Subcutaneous abdominal adipose tissue (tissue), 5 donors: ENCODE data around the gene KCNT2.
"Not testable (repeated sequence)": the region's sequence is repeated elsewhere in the genome, so short reads cannot be mapped to it uniquely, and the experiment has no call there.

ENCODE experiments used
- H3K27ac ChIP-seq: one replicate; pipeline ENCODE4 v1.7.0; 2013; ENCODE audit warnings: low read depth, mild to moderate bottlenecking, inconsistent platforms, low read length, moderate library complexity
- H3K27me3 ChIP-seq, 5 donors: one replicate each; pipeline ENCODE4 v1.7.0; 2013; ENCODE audit warnings: low read length in 5 of 5, inconsistent platforms in 1 of 5; ENCODE audit not compliant: control insufficient read depth in 5 of 5, insufficient read depth in 4 of 5
- H3K36me3 ChIP-seq, 5 donors: one replicate each; pipeline ENCODE4 v1.7.0; 2013; ENCODE audit warnings: low read length in 5 of 5; ENCODE audit not compliant: control insufficient read depth in 5 of 5, insufficient read depth in 5 of 5
- H3K4me1 ChIP-seq, 5 donors: one replicate each; pipeline ENCODE4 v1.7.0; 2013; ENCODE audit warnings: low read length in 5 of 5, mild to moderate bottlenecking in 3 of 5, moderate library complexity in 1 of 5; ENCODE audit not compliant: control insufficient read depth in 5 of 5, insufficient read depth in 5 of 5
- H3K4me3 ChIP-seq, 5 donors: one replicate each; pipeline ENCODE4 v1.7.0; 2013; ENCODE audit warnings: low read length in 5 of 5, low read depth in 1 of 5
- H3K9ac ChIP-seq, 5 donors: one replicate each; pipeline ENCODE4 v1.7.0; 2013; ENCODE audit warnings: low read length in 5 of 5, mild to moderate bottlenecking in 4 of 5, moderate library complexity in 3 of 5
- H3K9me3 ChIP-seq, 5 donors: one replicate each; pipeline ENCODE4 v1.7.0; 2013; ENCODE audit warnings: low read length in 5 of 5; ENCODE audit not compliant: control insufficient read depth in 5 of 5
- donor health status: healthy.
- donor health status: healthy.
- donor health status: healthy.
- donor health status: healthy.
- donor health status: healthy.

The KCNT2 gene

DNA sequence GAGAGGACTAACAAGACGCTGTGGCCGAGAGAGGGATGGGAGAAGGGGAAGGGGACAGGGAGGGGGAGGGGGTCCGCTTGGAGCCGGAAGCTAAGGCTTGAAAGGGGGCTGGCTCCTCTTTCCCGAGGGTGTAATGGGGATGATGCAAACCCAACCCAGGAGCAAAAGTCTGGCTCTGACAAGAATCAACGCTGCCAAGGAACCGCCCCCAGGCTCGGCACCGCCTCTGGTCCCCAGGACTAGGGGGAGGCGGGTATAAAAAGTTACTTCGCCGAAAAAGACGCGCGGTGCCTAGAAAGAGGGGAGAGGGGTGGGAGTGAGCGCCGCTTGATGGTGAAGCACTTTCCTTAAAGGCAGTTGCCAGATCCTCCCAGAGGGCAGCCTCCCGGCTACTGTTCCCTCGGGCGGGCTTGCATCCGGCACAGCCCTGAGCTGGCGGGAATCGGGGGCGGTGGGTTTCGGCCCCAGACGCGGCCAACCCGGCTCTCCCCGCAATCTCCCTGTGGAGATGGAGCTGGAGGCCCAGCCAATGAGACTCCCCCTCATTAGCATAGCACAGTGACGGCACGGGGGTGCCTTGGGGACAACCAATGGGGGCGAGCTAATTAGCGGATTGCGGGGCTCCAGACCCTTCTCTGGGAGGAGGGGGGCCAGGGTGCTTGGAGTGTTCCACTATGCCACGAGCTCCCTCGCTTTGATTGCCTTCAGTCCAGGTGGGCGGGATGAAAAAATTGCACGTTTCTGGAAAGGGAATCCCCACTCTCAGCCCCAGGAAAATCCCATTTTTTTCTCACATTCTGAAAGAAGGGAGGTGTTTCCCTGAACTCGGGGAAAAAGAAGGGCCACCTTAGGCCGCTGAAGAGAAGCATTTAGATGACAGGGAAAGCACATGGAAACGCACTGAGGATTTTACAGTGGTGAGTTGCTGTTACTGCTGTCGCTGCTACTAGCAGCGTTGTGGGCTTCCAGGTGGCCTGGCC is at the start of gene KCNT2:
Gene KCNT2, minus strand, starts transcription at position 51 of the 980 bp plus-strand sequence. CDS start 131 bp downstream, outside the sequence.
- peaks cover 0 to 9% (median 0%) of the 10 kb centered on the region in 5 donors for H3K27me3 ChIP-seq
- peak within 1 kb of the TSS; percentile 69 for H3K27ac ChIP-seq
- H3K4me3 ChIP-seq: peak within 1 kb of the TSS; percentile 58 to 78 (median 65)
- peak within 1 kb of the TSS in 2 of 5 donors; percentile 12 to 64 for H3K9ac ChIP-seq
- H3K9me3 ChIP-seq: no peaks in the 10 kb centered on the region
- peaks cover 0 to 16% (median 13%) of the 10 kb centered on the region in 5 donors for H3K4me1 ChIP-seq
- no peaks in the 10 kb centered on the region for H3K36me3 ChIP-seq

DNA sequence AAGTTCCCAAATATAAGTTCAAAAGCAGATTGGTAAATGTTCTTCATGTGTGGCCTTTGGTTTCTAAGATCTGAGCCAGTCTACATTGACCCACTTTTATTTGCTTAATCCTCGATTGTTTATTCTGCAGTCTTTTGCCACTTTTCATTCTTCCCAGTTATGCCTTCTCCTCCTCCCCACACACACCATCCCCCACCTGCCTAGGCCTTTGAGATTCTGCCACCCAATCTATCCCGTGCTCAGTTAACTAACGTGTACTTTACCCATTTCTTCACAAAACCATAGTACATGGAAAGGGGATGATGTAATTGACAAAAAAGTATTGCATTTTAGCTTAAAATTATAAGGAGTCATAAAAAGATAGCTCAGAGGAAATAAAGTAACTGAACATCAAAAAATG is 47.3 kb upstream of the KCNT2 start:
- H3K27ac ChIP-seq: no peak overlapping the region
- no peaks in the 10 kb centered on the region for H3K36me3 ChIP-seq
- H3K4me3 ChIP-seq: peak overlapping the region in 1 of 5 donors; percentile 36
- H3K27me3 ChIP-seq: no peaks in the 10 kb centered on the region
- H3K9ac ChIP-seq: no peak overlapping the region
- H3K9me3 ChIP-seq: no peaks in the 10 kb centered on the region
- H3K4me1 ChIP-seq: peaks cover 0 to 8% (median 0%) of the 10 kb centered on the region in 5 donors

DNA sequence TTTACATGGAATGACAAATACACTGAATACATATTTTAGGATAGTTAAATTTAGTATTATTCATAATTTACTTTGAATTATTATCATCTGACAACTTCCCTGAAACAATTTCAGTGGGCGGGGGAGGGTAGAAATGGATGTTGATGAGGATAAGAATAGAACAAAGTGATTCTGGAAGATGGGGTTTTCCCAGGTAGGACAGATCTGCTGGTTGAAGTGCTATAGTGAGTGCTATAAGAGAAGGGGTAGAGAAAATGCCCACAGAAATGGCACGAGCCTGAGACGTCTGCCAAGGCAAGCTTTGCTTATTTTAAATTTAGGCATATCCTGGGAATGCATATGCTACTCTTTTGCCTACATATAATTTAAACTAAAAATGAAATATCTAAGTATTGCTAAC is 46.8 kb upstream of the KCNT2 start:
- H3K27ac ChIP-seq: no peak overlapping the region
- peak overlapping the region in 1 of 5 donors; percentile 36 for H3K4me3 ChIP-seq
- no peaks in the 10 kb centered on the region for H3K9me3 ChIP-seq
- no peaks in the 10 kb centered on the region for H3K36me3 ChIP-seq
- no peak overlapping the region for H3K9ac ChIP-seq
- H3K27me3 ChIP-seq: no peaks in the 10 kb centered on the region
- H3K4me1 ChIP-seq: peaks cover 0 to 8% (median 0%) of the 10 kb centered on the region in 5 donors

DNA sequence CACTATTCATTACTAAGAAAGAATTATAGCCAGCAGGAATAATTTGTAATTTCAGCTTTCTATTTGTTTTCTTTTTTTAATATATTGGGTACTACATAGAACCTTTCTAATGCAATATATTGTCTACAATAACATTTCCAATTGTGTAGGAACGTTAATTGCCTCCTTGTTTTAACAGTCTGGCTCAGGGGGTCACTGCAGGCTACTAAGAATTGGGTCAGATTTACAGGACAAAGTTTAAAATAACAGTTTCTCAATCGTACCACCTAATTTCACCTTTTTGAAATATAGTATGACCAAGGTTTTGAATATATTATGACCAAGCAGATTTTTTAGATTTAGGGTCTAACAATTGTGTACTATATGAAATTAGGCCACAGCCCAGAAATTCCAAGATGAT is 46.0 kb upstream of the KCNT2 start:
- no peaks in the 10 kb centered on the region for H3K27me3 ChIP-seq
- H3K4me1 ChIP-seq: peaks cover 0 to 8% (median 0%) of the 10 kb centered on the region in 5 donors
- peak overlapping the region; percentile 0 for H3K27ac ChIP-seq
- peak overlapping the region in 3 of 5 donors; percentile 29 to 71 (median 57) for H3K4me3 ChIP-seq
- H3K36me3 ChIP-seq: no peaks in the 10 kb centered on the region
- H3K9me3 ChIP-seq: no peaks in the 10 kb centered on the region
- H3K9ac ChIP-seq: peak overlapping the region in 1 of 5 donors; percentile 1

DNA sequence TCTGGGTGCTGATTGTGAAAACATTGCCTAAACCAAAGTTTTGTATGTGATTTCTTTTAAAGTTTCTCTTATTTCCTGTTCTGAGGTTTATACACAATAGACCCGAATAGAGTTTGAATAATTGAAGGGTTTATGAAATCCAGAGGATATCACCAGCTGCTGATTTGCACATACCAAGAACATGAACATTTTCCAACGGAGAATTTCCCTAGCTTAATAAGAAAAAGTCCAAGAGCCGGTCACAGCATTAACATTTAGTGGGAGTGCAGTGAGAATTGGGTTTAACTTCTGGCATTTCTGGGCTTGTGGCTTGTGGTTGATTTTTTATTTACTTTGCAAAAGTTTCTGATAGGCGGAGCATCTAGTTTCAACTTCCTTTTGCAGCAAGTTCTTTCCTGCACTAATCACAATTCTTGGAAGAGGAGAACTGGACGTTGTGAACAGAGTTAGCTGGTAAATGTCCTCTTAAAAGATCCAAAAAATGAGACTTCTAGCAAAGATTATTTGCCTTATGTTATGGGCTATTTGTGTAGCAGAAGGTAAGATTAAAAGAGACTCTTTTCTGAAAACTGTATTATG is 43.5 kb upstream of the KCNT2 start, which contains the start of gene CFH:
Gene CFH, plus strand, starts transcription at position 407 of the 579 bp plus-strand sequence. Its CDS starts 75 bp downstream, at position 482.
- Histone ChIP-seq H3K4me3 (peak within 1 kb of the TSS in 4 of 5 donors; percentile 39 to 71 (median 52)), H3K36me3 (no peaks in the 10 kb centered on the region), H3K9me3 (no peaks in the 10 kb centered on the region), H3K4me1 (peaks cover 0 to 8% (median 0%) of the 10 kb centered on the region in 5 donors), H3K27me3 (no peaks in the 10 kb centered on the region), H3K27ac (peak within 1 kb of the TSS; percentile 34), H3K9ac (peak within 1 kb of the TSS in 2 of 5 donors; percentile 13 to 33)

DNA sequence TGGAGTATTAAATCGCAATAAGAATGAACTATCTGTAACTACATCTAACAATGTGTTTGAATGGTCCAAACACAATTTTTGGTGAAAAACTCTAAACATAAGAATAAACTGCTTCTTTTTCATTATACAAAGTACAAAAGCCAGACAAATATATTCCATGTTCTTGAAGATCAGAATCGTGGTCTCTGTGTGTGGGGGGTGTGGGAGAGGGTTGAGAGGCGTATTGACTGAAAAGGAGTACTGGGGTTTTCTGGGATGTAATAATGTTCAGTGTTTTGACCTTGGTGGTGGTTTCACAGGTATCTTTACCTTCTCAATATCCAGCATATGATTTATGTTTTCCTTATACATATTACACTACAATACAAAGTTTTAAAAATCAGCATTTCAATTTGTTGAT is 42.8 kb upstream of the KCNT2 start:
- no peaks in the 10 kb centered on the region for H3K27me3 ChIP-seq
- H3K4me1 ChIP-seq: peaks cover 0 to 8% (median 0%) of the 10 kb centered on the region in 5 donors
- peak overlapping the region; percentile 34 for H3K27ac ChIP-seq
- H3K9ac ChIP-seq: no peak overlapping the region
- H3K36me3 ChIP-seq: no peaks in the 10 kb centered on the region
- H3K4me3 ChIP-seq: peak overlapping the region in 1 of 5 donors; percentile 46
- no peaks in the 10 kb centered on the region for H3K9me3 ChIP-seq

DNA sequence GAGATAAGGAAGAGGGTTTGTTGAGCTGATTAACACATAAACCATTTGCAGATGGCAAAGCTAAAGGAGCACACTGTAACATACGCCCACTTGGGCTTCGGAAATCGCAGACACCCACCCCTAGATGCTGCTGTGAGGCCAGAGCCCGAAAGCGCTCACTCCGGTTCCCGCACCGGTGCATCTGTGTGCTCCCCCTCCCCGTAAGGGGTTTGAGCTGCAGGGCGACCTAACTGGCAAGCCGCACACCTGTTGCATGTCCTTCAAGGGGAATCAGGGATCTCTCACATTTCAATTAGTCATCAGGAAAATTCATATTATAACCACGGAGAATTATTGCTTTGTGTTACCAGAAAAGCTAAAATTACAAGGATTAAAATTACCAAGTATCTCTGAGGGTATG is 42.2 kb upstream of the KCNT2 start:
- H3K27me3 ChIP-seq: no peaks in the 10 kb centered on the region
- H3K36me3 ChIP-seq: no peaks in the 10 kb centered on the region
- peaks cover 0 to 8% (median 0%) of the 10 kb centered on the region in 5 donors for H3K4me1 ChIP-seq
- H3K9ac ChIP-seq: no peak overlapping the region
- no peak overlapping the region for H3K27ac ChIP-seq
- no peaks in the 10 kb centered on the region for H3K9me3 ChIP-seq
- H3K4me3 ChIP-seq: no peak overlapping the region

DNA sequence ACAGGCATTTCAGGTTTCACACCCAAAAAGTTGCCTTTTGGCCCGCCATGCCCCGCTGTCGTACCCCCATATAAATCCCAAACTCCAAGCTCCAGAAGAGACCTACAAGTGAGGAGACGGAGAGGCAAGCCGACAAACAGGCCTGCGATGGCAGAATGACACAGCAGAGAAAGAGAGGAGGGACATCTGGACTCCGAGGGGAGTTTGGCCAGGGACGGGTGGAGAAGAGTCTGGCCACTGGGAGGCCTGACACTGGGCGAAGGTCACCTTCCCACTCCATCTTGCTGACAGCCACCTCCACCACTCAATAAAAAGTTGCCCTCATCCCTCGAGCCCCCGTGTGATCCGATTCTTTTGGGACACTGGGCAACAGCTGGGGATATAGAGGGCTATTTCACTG is 41.8 kb upstream of the KCNT2 start:
- H3K36me3 ChIP-seq: no peaks in the 10 kb centered on the region
- H3K9me3 ChIP-seq: no peaks in the 10 kb centered on the region
- no peak overlapping the region for H3K4me3 ChIP-seq
- H3K27me3 ChIP-seq: no peaks in the 10 kb centered on the region
- peaks cover 0 to 8% (median 0%) of the 10 kb centered on the region in 5 donors for H3K4me1 ChIP-seq
- H3K9ac ChIP-seq: no peak overlapping the region
- H3K27ac ChIP-seq: no peak overlapping the region

DNA sequence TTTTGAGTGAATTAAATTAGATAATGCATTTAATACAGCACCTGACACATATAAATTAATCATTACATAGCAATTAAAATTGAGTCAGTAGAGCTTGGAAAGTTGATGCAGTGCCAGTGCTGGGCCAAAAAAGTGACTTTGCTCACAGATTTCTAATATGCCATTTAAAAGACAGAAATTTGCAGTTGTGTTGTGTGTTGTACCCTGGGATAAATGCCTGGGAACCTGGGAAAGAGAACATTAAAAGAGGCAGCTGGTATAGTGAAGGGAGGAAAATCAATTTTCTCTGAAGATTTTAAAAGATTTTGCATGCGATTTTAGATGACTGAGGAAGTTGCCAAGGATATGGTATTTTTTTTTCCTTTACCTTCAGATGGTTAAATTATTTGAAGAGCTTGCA is 32.7 kb upstream of the KCNT2 start:
- no peaks in the 10 kb centered on the region for H3K4me1 ChIP-seq
- H3K27me3 ChIP-seq: no peaks in the 10 kb centered on the region
- no peaks in the 10 kb centered on the region for H3K9me3 ChIP-seq
- H3K9ac ChIP-seq: no peak overlapping the region
- no peaks in the 10 kb centered on the region for H3K36me3 ChIP-seq
- H3K27ac ChIP-seq: no peak overlapping the region
- H3K4me3 ChIP-seq: no peak overlapping the region

DNA sequence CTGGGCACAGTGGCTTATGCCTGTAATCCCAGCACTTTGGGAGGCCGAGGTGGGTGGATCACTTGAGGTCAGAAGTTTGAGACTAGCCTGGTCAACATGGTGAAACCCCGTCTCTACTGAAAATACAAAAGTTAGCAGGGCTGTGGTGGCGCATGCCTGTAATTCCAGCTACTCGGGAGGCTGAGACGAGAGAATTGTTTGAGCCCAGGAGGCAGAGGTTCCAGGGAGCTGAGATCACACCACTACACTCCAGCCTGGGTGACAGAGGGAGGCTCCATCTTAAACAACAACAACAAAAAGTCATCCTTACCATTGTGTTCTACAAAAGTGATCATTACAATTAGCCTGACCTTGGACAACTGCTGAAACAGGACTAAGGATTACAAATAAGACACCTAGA is 31.1 kb upstream of the KCNT2 start:
- H3K4me3 ChIP-seq, H3K27ac ChIP-seq, H3K9ac ChIP-seq, H3K9me3 ChIP-seq, H3K36me3 ChIP-seq, H3K4me1 ChIP-seq, H3K27me3 ChIP-seq: not testable (repeated sequence)
